ENCODE measurements around the gene MGMT. TPM values are rescaled to one million over a fixed set of nuclear protein-coding genes. Genes with fewer than 3 reads are reported as not detected.

The MGMT gene
- total RNA-seq: 10 to 100 TPM; 16.6 to 24.6 (median 21.1) TPM
- total RNA-seq (2013): 20.9 TPM
- total RNA-seq: 3.4 to 27.4 (median 18.0) reads per million in 29 experiments

GRCh38 chr10:129466703-129467358 is at the start of gene MGMT:
Gene MGMT (plus strand): TSS chr10:129467241.
- 3% methylated on average over 79 of the region's 85 CpGs for WGBS (ENCODE audit: insufficient coverage)
- peak within 1 kb of the TSS; percentile 77 to 84 (median 82) for H3K4me3 Mint-ChIP-seq
- H3K4me1 Mint-ChIP-seq: peaks cover 10 to 19% (median 14%) of the 10 kb centered on the region in 3 donors
- Histone ChIP-seq H3K4me1 (ENCODE audit: control insufficient read depth in 1 of 2, extremely low read depth in 1 of 2, insufficient read depth in 2 of 2, low read length in 2 of 2) (peaks cover 6 to 22% of the 10 kb centered on the region in 2 experiments), H3K27me3 (replicated peaks in 1 of 2; ENCODE audit: control insufficient read depth in 2 of 2, extremely low read depth in 1 of 2, insufficient read depth in 2 of 2, low read length in 1 of 2) (peaks cover 0 to 4% of the 10 kb centered on the region in 2 experiments), H3K27ac (ENCODE audit: low read length) (peak within 1 kb of the TSS; percentile 70), H3K4me3 (ENCODE audit: control insufficient read depth in 1 of 2, extremely low read depth in 1 of 2, low read length in 1 of 2) (peak within 1 kb of the TSS; percentile 81 to 85), H3K36me3 (ENCODE audit: control insufficient read depth in 2 of 2, extremely low read depth in 1 of 2, insufficient read depth in 1 of 2, low read length in 1 of 2) (peaks cover 0 to 3% of the 10 kb centered on the region in 2 donors), H3K9me3 (no peaks in the 10 kb centered on the region)
- peak; percentile 94 to 100 (median 98) for DNase-seq
- ATAC-seq (replicated peaks in 1 of 4): peak; percentile 97 to 98 (median 98)
- no peaks in the 10 kb centered on the region for H3K9me3 Mint-ChIP-seq
- peaks cover 0 to 1% of the 10 kb centered on the region in 2 donors for H3K27me3 Mint-ChIP-seq
- ChIA-PET POLR2A (interaction anchor here in 1 of 2 donors (0.7 kb wide), 1 partner anchor 683 kb away, joined by 4 read pairs; no protein-coding TSS in a partner anchor), CTCF (interaction anchor here in 1 of 2 donors (0.9 kb wide), 1 partner anchor 669 kb away, joined by 3 read pairs; the partner anchor contains the start of gene GLRX3)
- peak within 1 kb of the TSS; percentile 83 to 87 for H3K27ac Mint-ChIP-seq
- H3K36me3 Mint-ChIP-seq: peaks cover 17% of the 10 kb centered on the region

GRCh38 chr10:129417870-129418269 is 49.2 kb upstream of the MGMT start:
- POLR2A ChIA-PET: no interaction called here
- H3K4me1 Mint-ChIP-seq: no peaks in the 10 kb centered on the region

GRCh38 chr10:129418496-129419225 is 48.4 kb upstream of the MGMT start:
- no peaks in the 10 kb centered on the region for H3K4me1 Mint-ChIP-seq
- no peak overlapping the region for H3K27ac Mint-ChIP-seq
- H3K4me3 ChIP-seq (ENCODE audit: control insufficient read depth in 1 of 2, extremely low read depth in 1 of 2, low read length in 1 of 2): no peak overlapping the region
- H3K36me3 Mint-ChIP-seq: no peaks in the 10 kb centered on the region
- CTCF ChIA-PET: no interaction called here
- H3K27ac ChIP-seq (ENCODE audit: low read length): no peak overlapping the region
- H3K4me1 ChIP-seq (ENCODE audit: control insufficient read depth in 1 of 2, extremely low read depth in 1 of 2, insufficient read depth in 2 of 2, low read length in 2 of 2): no peaks in the 10 kb centered on the region
- H3K27me3 Mint-ChIP-seq: peaks cover 4 to 6% of the 10 kb centered on the region in 2 donors
- H3K36me3 ChIP-seq (ENCODE audit: control insufficient read depth in 2 of 2, extremely low read depth in 1 of 2, insufficient read depth in 1 of 2, low read length in 1 of 2): no peaks in the 10 kb centered on the region
- WGBS (ENCODE audit: insufficient coverage): 90% methylated on average over 17 of the region's 17 CpGs
- no peaks in the 10 kb centered on the region for H3K9me3 Mint-ChIP-seq
- H3K27me3 ChIP-seq (replicated peaks in 1 of 2; ENCODE audit: control insufficient read depth in 2 of 2, extremely low read depth in 1 of 2, insufficient read depth in 2 of 2, low read length in 1 of 2): peaks cover 0 to 5% of the 10 kb centered on the region in 2 experiments
- H3K9me3 ChIP-seq: no peaks in the 10 kb centered on the region
- DNase-seq (no peak), ATAC-seq (replicated peaks in 1 of 4) (no peak)
- no peak overlapping the region for H3K4me3 Mint-ChIP-seq
- POLR2A ChIA-PET: no interaction called here

More at GRCh38 chr10:129417870-129418269, 49.2 kb upstream of the MGMT start:
- CTCF ChIA-PET: no interaction called here
- 73% methylated on average over 1 of the region's 9 CpGs for WGBS (ENCODE audit: insufficient coverage)
- peaks cover 0 to 5% of the 10 kb centered on the region in 2 experiments for H3K27me3 ChIP-seq (replicated peaks in 1 of 2; ENCODE audit: control insufficient read depth in 2 of 2, extremely low read depth in 1 of 2, insufficient read depth in 2 of 2, low read length in 1 of 2)
- no peaks in the 10 kb centered on the region for H3K4me1 ChIP-seq (ENCODE audit: control insufficient read depth in 1 of 2, extremely low read depth in 1 of 2, insufficient read depth in 2 of 2, low read length in 2 of 2)
- H3K27ac ChIP-seq (ENCODE audit: low read length): no peak overlapping the region
- H3K27ac Mint-ChIP-seq: no peak overlapping the region
- H3K27me3 Mint-ChIP-seq: peaks cover 4% of the 10 kb centered on the region in 2 donors
- no peak overlapping the region for H3K4me3 ChIP-seq (ENCODE audit: control insufficient read depth in 1 of 2, extremely low read depth in 1 of 2, low read length in 1 of 2)
- DNase-seq: no peak
- H3K4me3 Mint-ChIP-seq: no peak overlapping the region
- H3K36me3 Mint-ChIP-seq: no peaks in the 10 kb centered on the region
- no peaks in the 10 kb centered on the region for H3K9me3 Mint-ChIP-seq
- no peaks in the 10 kb centered on the region for H3K9me3 ChIP-seq
- no peaks in the 10 kb centered on the region for H3K36me3 ChIP-seq (ENCODE audit: control insufficient read depth in 2 of 2, extremely low read depth in 1 of 2, insufficient read depth in 1 of 2, low read length in 1 of 2)
- no peak for ATAC-seq (replicated peaks in 1 of 4)

- H3K9me3 ChIP-seq: no peaks in the 10 kb centered on the region
- ChIA-PET POLR2A (no interaction called here), CTCF (no interaction called here)
- no peak overlapping the region for H3K4me3 ChIP-seq (ENCODE audit: control insufficient read depth in 1 of 2, extremely low read depth in 1 of 2, low read length in 1 of 2)
- no peak for ATAC-seq (replicated peaks in 1 of 4)
- Mint-ChIP-seq H3K9me3 (no peaks in the 10 kb centered on the region), H3K4me3 (no peak overlapping the region), H3K27ac (no peak overlapping the region), H3K4me1 (no peaks in the 10 kb centered on the region), H3K27me3 (peaks cover 4 to 6% of the 10 kb centered on the region in 2 donors), H3K36me3 (no peaks in the 10 kb centered on the region)
- no peaks in the 10 kb centered on the region for H3K36me3 ChIP-seq (ENCODE audit: control insufficient read depth in 2 of 2, extremely low read depth in 1 of 2, insufficient read depth in 1 of 2, low read length in 1 of 2)
- H3K4me1 ChIP-seq (ENCODE audit: control insufficient read depth in 1 of 2, extremely low read depth in 1 of 2, insufficient read depth in 2 of 2, low read length in 2 of 2): no peaks in the 10 kb centered on the region
- no peak overlapping the region for H3K27ac ChIP-seq (ENCODE audit: low read length)
- DNase-seq: no peak
- 95% methylated on average over 23 of the region's 23 CpGs for WGBS (ENCODE audit: insufficient coverage)
- peaks cover 0 to 5% of the 10 kb centered on the region in 2 experiments for H3K27me3 ChIP-seq (replicated peaks in 1 of 2; ENCODE audit: control insufficient read depth in 2 of 2, extremely low read depth in 1 of 2, insufficient read depth in 2 of 2, low read length in 1 of 2)
Measured at GRCh38 chr10:129419397-129419796, 47.6 kb upstream of the MGMT start.

- H3K4me1 ChIP-seq (ENCODE audit: control insufficient read depth in 1 of 2, extremely low read depth in 1 of 2, insufficient read depth in 2 of 2, low read length in 2 of 2): no peaks in the 10 kb centered on the region
- ChIA-PET POLR2A (no interaction called here), CTCF (no interaction called here)
- Mint-ChIP-seq H3K4me1 (no peaks in the 10 kb centered on the region), H3K27ac (no peak overlapping the region), H3K4me3 (no peak overlapping the region), H3K27me3 (peaks cover 9 to 11% of the 10 kb centered on the region in 2 donors), H3K36me3 (no peaks in the 10 kb centered on the region), H3K9me3 (no peaks in the 10 kb centered on the region)
- DNase-seq: no peak
- WGBS (ENCODE audit: insufficient coverage): 79% methylated on average over 10 of the region's 10 CpGs
- H3K4me3 ChIP-seq (ENCODE audit: control insufficient read depth in 1 of 2, extremely low read depth in 1 of 2, low read length in 1 of 2): no peak overlapping the region
- no peak overlapping the region for H3K27ac ChIP-seq (ENCODE audit: low read length)
- H3K36me3 ChIP-seq (ENCODE audit: control insufficient read depth in 2 of 2, extremely low read depth in 1 of 2, insufficient read depth in 1 of 2, low read length in 1 of 2): no peaks in the 10 kb centered on the region
- no peaks in the 10 kb centered on the region for H3K9me3 ChIP-seq
- H3K27me3 ChIP-seq (replicated peaks in 1 of 2; ENCODE audit: control insufficient read depth in 2 of 2, extremely low read depth in 1 of 2, insufficient read depth in 2 of 2, low read length in 1 of 2): peaks cover 0 to 9% of the 10 kb centered on the region in 2 experiments
- no peak for ATAC-seq (replicated peaks in 1 of 4)
Measured at GRCh38 chr10:129421399-129422010, 45.5 kb upstream of the MGMT start.

GRCh38 chr10:129424978-129425377 is 42.1 kb upstream of the MGMT start:
- ATAC-seq (replicated peaks in 1 of 4) (no peak), DNase-seq (no peak)
- Histone ChIP-seq H3K27me3 (replicated peaks in 1 of 2; ENCODE audit: control insufficient read depth in 2 of 2, extremely low read depth in 1 of 2, insufficient read depth in 2 of 2, low read length in 1 of 2) (peaks cover 0 to 4% of the 10 kb centered on the region in 2 experiments), H3K36me3 (ENCODE audit: control insufficient read depth in 2 of 2, extremely low read depth in 1 of 2, insufficient read depth in 1 of 2, low read length in 1 of 2) (no peaks in the 10 kb centered on the region), H3K4me1 (ENCODE audit: control insufficient read depth in 1 of 2, extremely low read depth in 1 of 2, insufficient read depth in 2 of 2, low read length in 2 of 2) (no peaks in the 10 kb centered on the region), H3K4me3 (ENCODE audit: control insufficient read depth in 1 of 2, extremely low read depth in 1 of 2, low read length in 1 of 2) (no peak overlapping the region), H3K9me3 (no peaks in the 10 kb centered on the region), H3K27ac (ENCODE audit: low read length) (no peak overlapping the region)
- Mint-ChIP-seq H3K27me3 (peaks cover 8% of the 10 kb centered on the region in 2 donors), H3K4me3 (no peak overlapping the region), H3K4me1 (no peaks in the 10 kb centered on the region), H3K9me3 (no peaks in the 10 kb centered on the region), H3K27ac (no peak overlapping the region), H3K36me3 (no peaks in the 10 kb centered on the region)
- CTCF ChIA-PET: no interaction called here
- WGBS (ENCODE audit: insufficient coverage): 83% methylated on average over 14 of the region's 15 CpGs
- POLR2A ChIA-PET: no interaction called here

Data from T-cell (primary cell).